AG08395 (cell line): ENCODE results near the gene GNG3.
A peak's percentile ranks its signal among the peaks of the same experiment; 100 is the strongest.
"Not testable (repeated sequence)": the region's sequence is repeated elsewhere in the genome, so short reads cannot be mapped to it uniquely, and the experiment has no call there.

Experiments used
- DNase-seq: peaks from one replicate; pipeline ENCODE4 v3.0.0; 2012; ENCODE audit warnings: mixed read lengths, low spot score

GNG3 gene

GRCh38 chr11:62716816-62717215 lies 9.3 kb downstream of the GNG3 start:
- DNase-seq = no peak

GRCh38 chr11:62719302-62719978 lies 12.0 kb downstream of the GNG3 start:
- no peak for DNase-seq

GRCh38 chr11:62721994-62722393 lies 14.5 kb downstream of the GNG3 start:
- DNase-seq = no peak

- DNase-seq = no peak
These were observed 16.7 kb downstream of the GNG3 start for GRCh38 chr11:62724171-62724570.

- no peak for DNase-seq
These were observed 18.2 kb downstream of the GNG3 start for GRCh38 chr11:62725646-62726045.

- DNase-seq = no peak
These were observed 18.9 kb downstream of the GNG3 start for GRCh38 chr11:62726156-62726914.

GRCh38 chr11:62726915-62727164 lies 19.4 kb downstream of the GNG3 start:
- no peak for DNase-seq

- DNase-seq = peak; percentile 99
These were observed 19.8 kb downstream of the GNG3 start, which contains the start of gene HNRNPUL2 for GRCh38 chr11:62727165-62727871. Gene HNRNPUL2, minus strand, starts transcription at chr11:62727457. Its CDS starts 301 bp downstream, at chr11:62727156.

- DNase-seq = peak; percentile 92
These were observed 20.3 kb downstream of the GNG3 start for GRCh38 chr11:62727872-62728170.

- peak; percentile 83 for DNase-seq
These were observed 20.9 kb downstream of the GNG3 start, which contains the start of gene TTC9C for GRCh38 chr11:62728171-62728988. Gene TTC9C, plus strand, starts transcription at chr11:62728486. Its CDS starts 363 bp downstream, at chr11:62728849.

- DNase-seq = not testable (repeated sequence)
These were observed 22.6 kb downstream of the GNG3 start for GRCh38 chr11:62730076-62730475.

GRCh38 chr11:62732830-62733229 lies 25.4 kb downstream of the GNG3 start:
- DNase-seq = no peak

GRCh38 chr11:62737196-62737595 lies 29.7 kb downstream of the GNG3 start:
- DNase-seq = no peak

- DNase-seq = no peak
These were observed 40.1 kb downstream of the GNG3 start for GRCh38 chr11:62747475-62748160.

GRCh38 chr11:62749931-62750330 lies 42.5 kb downstream of the GNG3 start:
- not testable (repeated sequence) for DNase-seq

GRCh38 chr11:62752177-62752785 lies 44.8 kb downstream of the GNG3 start:
- no peak for DNase-seq

GRCh38 chr11:62752994-62753735 lies 45.7 kb downstream of the GNG3 start:
- no peak for DNase-seq

GRCh38 chr11:62753736-62754603 lies 46.5 kb downstream of the GNG3 start, which contains the start of gene ZBTB3:
Gene ZBTB3, minus strand, starts transcription at chr11:62754160. Its CDS starts 496 bp downstream, at chr11:62753664.
- DNase-seq = peak; percentile 99

- no peak for DNase-seq
These were observed 47.7 kb downstream of the GNG3 start for GRCh38 chr11:62755086-62755615.
